ENCODE results near the gene OR4N2. TPM values are rescaled to one million over a fixed set of nuclear protein-coding genes. Genes with fewer than 3 reads are reported as not detected.
"Not testable (repeated sequence)": the region's sequence is repeated elsewhere in the genome, so short reads cannot be mapped to it uniquely, and the experiment has no call there.

Gene OR4N2
- total and polyA plus RNA-seq, 9 donors: not detected

DNA sequence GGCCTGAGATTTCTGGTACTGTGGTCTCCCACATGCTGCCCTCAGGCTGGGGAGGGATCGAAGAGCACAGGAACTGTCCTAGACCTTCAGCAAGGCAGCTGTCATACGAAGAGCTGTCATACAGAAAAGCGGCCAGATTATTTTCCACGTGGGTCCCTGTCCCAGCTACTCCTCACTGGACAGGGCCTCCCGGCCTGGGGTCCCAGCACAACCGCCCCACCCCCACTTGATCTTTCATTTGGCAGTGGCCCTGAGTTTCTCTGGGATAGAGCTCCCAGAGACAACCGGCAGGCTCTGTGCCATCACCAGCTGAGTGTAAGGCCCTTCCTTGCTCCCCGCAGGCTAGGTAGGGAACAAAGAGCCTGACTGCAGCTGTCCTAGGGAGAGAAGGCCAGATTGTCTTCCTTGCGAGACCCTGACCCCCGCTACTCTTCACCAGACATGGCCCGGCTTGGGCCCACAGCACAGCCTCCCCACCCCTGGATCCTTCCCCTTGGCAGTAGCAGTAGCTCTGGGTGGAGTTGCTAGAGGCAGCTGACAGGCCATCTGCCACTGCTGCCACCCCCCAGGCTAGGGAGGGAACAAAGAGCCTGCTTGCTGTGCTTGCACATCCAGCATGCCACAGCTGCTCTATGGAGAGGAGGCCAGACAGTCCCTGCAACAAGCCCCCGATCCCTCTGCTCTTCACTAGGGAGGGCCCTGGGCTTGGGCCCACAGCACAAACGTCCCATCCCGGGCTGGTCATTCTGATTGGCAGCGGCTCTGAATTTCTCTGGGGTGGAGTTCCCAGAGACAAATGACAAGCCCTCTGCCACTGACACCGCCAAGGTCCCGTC is 3.1 kb upstream of the OR4N2 start:
- intact Hi-C loops (cut with DNase I): no loop called here
- no peak for DNase-seq
- Histone ChIP-seq H3K4me3 (no peak overlapping the region), H3K4me1 (ENCODE audit: insufficient read depth) (no peaks in the 10 kb centered on the region), H3K36me3 (no peaks in the 10 kb centered on the region), H3K9me3 (no peaks in the 10 kb centered on the region), H3K27me3 (no peaks in the 10 kb centered on the region), H3K27ac (no peak overlapping the region)
- WGBS, 3 donors: 76 to 84% (median 77%) methylated on average over 17 of the region's 17 CpGs
- TF ChIP-seq POLR2A (IDR thresholded peaks at IDR 0.05) (no peak), EP300 (IDR thresholded peaks at IDR 0.05) (no peak)
- TF ChIP-seq, protein P1, sequence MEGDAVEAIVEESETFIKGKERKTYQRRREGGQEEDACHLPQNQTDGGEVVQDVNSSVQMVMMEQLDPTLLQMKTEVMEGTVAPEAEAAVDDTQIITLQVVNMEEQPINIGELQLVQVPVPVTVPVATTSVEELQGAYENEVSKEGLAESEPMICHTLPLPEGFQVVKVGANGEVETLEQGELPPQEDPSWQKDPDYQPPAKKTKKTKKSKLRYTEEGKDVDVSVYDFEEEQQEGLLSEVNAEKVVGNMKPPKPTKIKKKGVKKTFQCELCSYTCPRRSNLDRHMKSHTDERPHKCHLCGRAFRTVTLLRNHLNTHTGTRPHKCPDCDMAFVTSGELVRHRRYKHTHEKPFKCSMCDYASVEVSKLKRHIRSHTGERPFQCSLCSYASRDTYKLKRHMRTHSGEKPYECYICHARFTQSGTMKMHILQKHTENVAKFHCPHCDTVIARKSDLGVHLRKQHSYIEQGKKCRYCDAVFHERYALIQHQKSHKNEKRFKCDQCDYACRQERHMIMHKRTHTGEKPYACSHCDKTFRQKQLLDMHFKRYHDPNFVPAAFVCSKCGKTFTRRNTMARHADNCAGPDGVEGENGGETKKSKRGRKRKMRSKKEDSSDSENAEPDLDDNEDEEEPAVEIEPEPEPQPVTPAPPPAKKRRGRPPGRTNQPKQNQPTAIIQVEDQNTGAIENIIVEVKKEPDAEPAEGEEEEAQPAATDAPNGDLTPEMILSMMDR (IDR thresholded peaks at IDR 0.05): no peak

DNA sequence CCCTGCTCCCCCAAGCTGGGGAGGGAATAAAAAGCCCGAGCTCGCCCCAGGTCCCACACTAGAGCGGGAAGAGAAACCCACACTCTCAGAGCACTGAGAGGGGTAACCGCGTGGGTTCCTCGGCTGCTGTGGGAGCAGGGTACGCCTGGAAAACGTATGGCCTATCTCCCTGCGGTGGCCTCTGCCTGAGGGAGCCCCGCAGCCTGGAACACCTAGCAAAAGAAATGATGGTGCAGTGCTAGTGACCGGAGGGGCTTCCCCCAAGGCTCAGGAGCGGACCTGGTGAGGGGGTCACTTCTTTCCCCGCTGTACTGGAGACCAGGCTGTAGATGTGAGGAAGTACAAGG is 2.5 kb upstream of the OR4N2 start:
- 77 to 83% (median 77%) methylated on average over 13 of the region's 13 CpGs for WGBS, 3 donors
- no peak for TF ChIP-seq POLR2A (IDR thresholded peaks at IDR 0.05)
- no peak for TF ChIP-seq EP300 (IDR thresholded peaks at IDR 0.05)
- no peak overlapping the region for H3K27ac ChIP-seq
- no peak overlapping the region for H3K4me3 ChIP-seq
- H3K36me3 ChIP-seq: no peaks in the 10 kb centered on the region
- H3K9me3 ChIP-seq: no peaks in the 10 kb centered on the region
- H3K27me3 ChIP-seq: no peaks in the 10 kb centered on the region
- DNase-seq: no peak
- H3K4me1 ChIP-seq (ENCODE audit: insufficient read depth): no peaks in the 10 kb centered on the region
- intact Hi-C loops (cut with DNase I): no loop called here

DNA sequence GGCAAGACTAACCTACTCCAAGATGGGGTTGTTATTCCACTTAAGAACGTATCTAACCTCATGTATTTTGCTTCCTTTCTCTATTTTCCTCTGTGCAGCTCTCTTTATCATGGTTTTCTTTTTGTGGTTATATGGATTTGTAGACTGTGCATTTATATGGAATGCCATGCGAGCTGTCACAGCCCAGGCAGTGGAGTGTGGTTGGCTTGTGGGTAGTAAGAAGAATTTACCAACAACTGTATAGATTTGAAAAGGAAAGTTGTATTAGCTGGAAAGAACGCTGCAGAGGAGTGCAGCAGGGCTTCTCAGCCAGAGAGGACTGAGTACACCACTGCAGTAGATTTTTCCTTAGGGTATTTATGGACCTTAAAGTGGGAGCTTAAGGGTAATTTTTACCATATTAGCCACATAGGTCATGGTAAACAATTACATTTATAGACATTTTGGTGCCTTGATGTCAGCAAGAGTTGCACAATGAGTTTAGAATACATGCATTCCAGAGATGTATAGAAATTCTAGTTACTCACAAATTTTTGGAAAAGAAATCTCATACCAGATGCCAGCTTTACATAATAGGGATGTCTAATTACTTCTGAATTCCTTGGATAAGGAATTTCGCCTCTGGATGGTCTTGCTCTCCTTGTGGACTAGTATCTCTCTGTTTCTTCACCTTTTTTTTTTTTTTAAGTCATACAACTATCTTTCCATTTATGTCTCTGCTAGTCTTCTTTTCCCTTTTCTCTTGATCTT is 9.8 kb downstream of the OR4N2 start:
- H3K9me3 ChIP-seq; intact Hi-C loops (cut with DNase I); DNase-seq; H3K36me3 ChIP-seq; H3K4me3 ChIP-seq; H3K27ac ChIP-seq; H3K4me1 ChIP-seq (ENCODE audit: insufficient read depth); H3K27me3 ChIP-seq: not testable (repeated sequence)
- 42 to 51% (median 45%) methylated on average over 4 of the region's 4 CpGs for WGBS, 3 donors

DNA sequence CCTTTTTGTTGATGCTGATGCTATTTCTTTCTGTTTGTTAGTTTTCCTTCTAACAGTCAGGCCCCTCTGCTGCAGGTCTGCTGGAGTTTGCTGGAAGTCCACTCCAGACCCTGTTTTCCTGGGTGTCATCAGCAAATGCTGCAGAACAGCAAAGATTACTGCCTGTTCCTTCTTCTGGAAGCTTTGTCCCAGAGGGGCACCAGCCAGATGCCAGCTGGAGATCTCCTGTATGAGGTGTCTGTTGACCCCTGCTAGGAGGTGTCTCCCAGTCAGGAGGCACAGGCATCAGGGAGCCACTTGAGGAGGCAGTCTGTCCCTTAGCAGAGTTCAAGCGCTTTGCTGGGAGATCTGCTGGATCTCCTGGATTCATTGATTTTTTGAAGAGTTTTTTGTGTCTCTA is 16.3 kb downstream of the OR4N2 start:
- H3K4me1 ChIP-seq (ENCODE audit: insufficient read depth); H3K4me3 ChIP-seq; H3K9me3 ChIP-seq; H3K27ac ChIP-seq; intact Hi-C loops (cut with DNase I); DNase-seq; H3K36me3 ChIP-seq; H3K27me3 ChIP-seq: not testable (repeated sequence)
- WGBS, 3 donors: 41 to 74% (median 64%) methylated on average over 1 of the region's 1 CpG

DNA sequence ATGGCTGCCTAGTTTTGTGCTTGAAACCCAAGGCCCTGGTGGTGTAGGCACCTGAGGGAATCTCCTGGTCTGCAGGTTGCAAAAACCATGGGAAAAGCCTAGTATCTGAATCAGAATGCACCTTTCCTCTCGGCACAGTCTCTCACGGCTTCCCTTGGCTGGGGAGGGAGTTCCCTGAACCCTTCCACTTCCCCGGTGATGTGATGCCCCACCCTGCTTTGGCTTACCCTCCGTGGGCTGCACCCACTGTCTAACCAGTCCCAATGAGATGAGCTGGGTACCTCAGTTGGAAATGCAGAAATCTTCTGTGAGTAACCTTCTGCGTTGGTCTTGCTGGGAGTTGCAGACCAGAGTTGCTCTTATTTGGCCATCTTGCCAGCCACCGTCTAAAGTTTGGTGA is 17.4 kb downstream of the OR4N2 start:
- H3K27me3 ChIP-seq; DNase-seq; H3K36me3 ChIP-seq; H3K27ac ChIP-seq; intact Hi-C loops (cut with DNase I); H3K4me1 ChIP-seq (ENCODE audit: insufficient read depth); H3K4me3 ChIP-seq; H3K9me3 ChIP-seq: not testable (repeated sequence)
- 44 to 71% (median 65%) methylated on average over 6 of the region's 6 CpGs for WGBS, 3 donors

DNA sequence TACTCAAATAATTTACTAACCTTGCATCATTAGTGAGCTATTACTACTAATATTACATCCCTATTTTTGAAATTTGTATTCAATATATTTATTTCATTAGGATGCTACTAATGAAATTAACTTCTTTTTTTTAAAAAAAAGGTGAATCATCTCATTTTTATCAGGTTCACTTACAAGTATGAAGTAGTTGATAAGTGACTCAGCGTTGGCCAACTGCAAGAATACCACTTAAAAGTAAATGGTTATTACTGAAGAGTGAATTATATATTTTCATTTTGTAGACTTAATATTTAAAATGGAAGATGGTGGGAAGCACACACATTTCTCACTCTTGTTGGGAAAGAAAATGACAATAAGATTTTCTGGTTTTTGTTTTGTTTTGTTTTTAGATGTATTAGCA is 19.6 kb downstream of the OR4N2 start:
- no peak for DNase-seq
- Histone ChIP-seq H3K27me3 (no peaks in the 10 kb centered on the region), H3K4me1 (ENCODE audit: insufficient read depth) (no peaks in the 10 kb centered on the region), H3K27ac (no peak overlapping the region), H3K9me3 (no peaks in the 10 kb centered on the region), H3K36me3 (no peaks in the 10 kb centered on the region), H3K4me3 (no peak overlapping the region)
- intact Hi-C loops (cut with DNase I): no loop called here
- TF ChIP-seq EP300 (IDR thresholded peaks at IDR 0.05) (no peak), POLR2A (IDR thresholded peaks at IDR 0.05) (no peak)
- TF ChIP-seq, protein P1 (IDR thresholded peaks at IDR 0.05): no peak
- WGBS, 3 donors: 31 to 53% (median 52%) methylated on average over 1 of the region's 1 CpG

Measured in ovary (tissue), 9 donors.